HEK293 (cell line): ENCODE measurements around the gene TIMP2.

Experiments
- KLF7 ChIP-seq: fragments of 450-650 bp; formaldehyde crosslinking; IDR thresholded peaks from 2 replicates; pipeline ENCODE4 v1.5.1; 2016; ENCODE audit warnings: missing biosample characterization, missing genetic modification characterization, borderline replicate concordance
- REPIN1 ChIP-seq: fragments of 450-650 bp; formaldehyde crosslinking; IDR thresholded peaks from 2 replicates; pipeline ENCODE4 v1.5.1; 2017; ENCODE audit warnings: missing biosample characterization, missing genetic modification characterization, low read depth
- ZBTB10 ChIP-seq: fragments of 450-650 bp; formaldehyde crosslinking; IDR thresholded peaks from 2 replicates; pipeline ENCODE4 v1.5.1; 2016; ENCODE audit warnings: missing biosample characterization, missing genetic modification characterization
- ZBTB11 ChIP-seq: fragments of 450-650 bp; formaldehyde crosslinking; conservative IDR thresholded peaks from 2 replicates; pipeline ENCODE4 v1.5.1; 2016; ENCODE audit warnings: low read depth, missing biosample characterization, missing genetic modification characterization
- ZBTB21 ChIP-seq: fragments of 450-650 bp; formaldehyde crosslinking; IDR thresholded peaks from 2 replicates; pipeline ENCODE4 v1.5.1; 2017; ENCODE audit warnings: missing biosample characterization, missing genetic modification characterization
- ZFHX2 ChIP-seq: fragments of 450-650 bp; formaldehyde crosslinking; conservative IDR thresholded peaks from 2 replicates; pipeline ENCODE4 v1.5.1; 2016; ENCODE audit warnings: missing biosample characterization, missing genetic modification characterization
- ZFP69B ChIP-seq: fragments of 450-650 bp; formaldehyde crosslinking; IDR thresholded peaks from 2 replicates; pipeline ENCODE4 v1.5.1; 2016; ENCODE audit warnings: missing biosample characterization, missing genetic modification characterization
- ZNF132 ChIP-seq: fragments of 450-650 bp; formaldehyde crosslinking; IDR thresholded peaks from 2 replicates; pipeline ENCODE4 v1.5.1; 2017; ENCODE audit warnings: missing biosample characterization, missing genetic modification characterization, borderline replicate concordance
- ZNF140 ChIP-seq: fragments of 450-650 bp; formaldehyde crosslinking; IDR thresholded peaks from 2 replicates; pipeline ENCODE4 v1.5.1; 2016; ENCODE audit warnings: missing biosample characterization, missing genetic modification characterization
- ZNF148 ChIP-seq: fragments of 450-650 bp; formaldehyde crosslinking; IDR thresholded peaks from 2 replicates; pipeline ENCODE4 v1.5.0; 2017; ENCODE audit warnings: missing biosample characterization, missing genetic modification characterization, borderline replicate concordance
- ZNF184 ChIP-seq: fragments of 450-650 bp; IDR thresholded peaks from 2 replicates; pipeline ENCODE4 v1.5.1; 2018; ENCODE audit warnings: missing biosample characterization, mild to moderate bottlenecking, missing genetic modification characterization
- ZNF211 ChIP-seq: fragments of 450-650 bp; formaldehyde crosslinking; IDR thresholded peaks from 2 replicates; pipeline ENCODE4 v1.5.1; 2016; ENCODE audit warnings: low read depth, missing biosample characterization, missing genetic modification characterization
- ZNF221 ChIP-seq: fragments of 450-650 bp; formaldehyde crosslinking; IDR thresholded peaks from 2 replicates; pipeline ENCODE4 v1.5.1; 2017; ENCODE audit warnings: missing biosample characterization, missing genetic modification characterization, borderline replicate concordance
- ZNF266 ChIP-seq: fragments of 450-650 bp; formaldehyde crosslinking; IDR thresholded peaks from 2 replicates; pipeline ENCODE4 v1.5.1; 2016; ENCODE audit warnings: missing biosample characterization, missing genetic modification characterization, low read depth
- ZNF311 ChIP-seq: fragments of 450-650 bp; formaldehyde crosslinking; IDR thresholded peaks from 2 replicates; pipeline ENCODE4 v1.5.1; 2017; ENCODE audit warnings: missing biosample characterization, missing genetic modification characterization, borderline replicate concordance
- ZNF37A ChIP-seq: fragments of 450-650 bp; IDR thresholded peaks from 2 replicates; pipeline ENCODE4 v1.5.1; 2018; ENCODE audit warnings: missing biosample characterization, missing genetic modification characterization
- ZNF433 ChIP-seq: fragments of 450-650 bp; formaldehyde crosslinking; IDR thresholded peaks from 2 replicates; pipeline ENCODE4 v1.5.1; 2016; ENCODE audit warnings: missing biosample characterization, missing genetic modification characterization, low read depth
- ZNF530 ChIP-seq: fragments of 450-650 bp; formaldehyde crosslinking; IDR thresholded peaks from 2 replicates; pipeline ENCODE4 v1.5.1; 2016; ENCODE audit warnings: low read depth, missing biosample characterization, missing genetic modification characterization
- ZNF555 ChIP-seq: fragments of 450-650 bp; formaldehyde crosslinking; conservative IDR thresholded peaks from 2 replicates; pipeline ENCODE4 v1.5.1; 2017; ENCODE audit warnings: missing biosample characterization, mild to moderate bottlenecking, missing genetic modification characterization, inconsistent platforms
- ZNF561 ChIP-seq: fragments of 450-650 bp; IDR thresholded peaks from 2 replicates; pipeline ENCODE4 v1.5.1; 2018; ENCODE audit warnings: missing biosample characterization, missing genetic modification characterization, borderline replicate concordance
- ZNF621 ChIP-seq: fragments of 450-650 bp; formaldehyde crosslinking; IDR thresholded peaks from 2 replicates; pipeline ENCODE4 v1.5.1; 2017; ENCODE audit warnings: missing biosample characterization, missing genetic modification characterization
- ZNF654 ChIP-seq: fragments of 450-650 bp; formaldehyde crosslinking; IDR thresholded peaks from 2 replicates; pipeline ENCODE4 v1.5.1; 2016; ENCODE audit warnings: low read depth, missing biosample characterization, missing genetic modification characterization
- ZNF658 ChIP-seq: fragments of 450-650 bp; formaldehyde crosslinking; IDR thresholded peaks from 2 replicates; pipeline ENCODE4; 2016; ENCODE audit warnings: missing biosample characterization, missing genetic modification characterization
- ZNF707 ChIP-seq: fragments of 450-650 bp; formaldehyde crosslinking; IDR thresholded peaks from 2 replicates; pipeline ENCODE4 v1.5.1; 2016; ENCODE audit warnings: missing biosample characterization, missing genetic modification characterization
- ZNF768 ChIP-seq: fragments of 450-650 bp; formaldehyde crosslinking; IDR thresholded peaks from 2 replicates; pipeline ENCODE4 v1.5.1; 2018; ENCODE audit warnings: missing biosample characterization, mild to moderate bottlenecking, missing genetic modification characterization
- ZNF792 ChIP-seq: fragments of 450-650 bp; formaldehyde crosslinking; IDR thresholded peaks from 2 replicates; pipeline ENCODE4 v1.5.1; 2016; ENCODE audit warnings: missing biosample characterization, missing genetic modification characterization
- ZNF843 ChIP-seq: fragments of 450-650 bp; formaldehyde crosslinking; IDR thresholded peaks from 2 replicates; pipeline ENCODE4 v1.5.1; 2016; ENCODE audit warnings: missing biosample characterization, missing genetic modification characterization
- TF ChIP-seq, protein P1 (sequence below): fragments of 450-650 bp; formaldehyde crosslinking; IDR thresholded peaks from 2 replicates; pipeline ENCODE4 v1.5.1; 2016; ENCODE audit warnings: missing biosample characterization, missing genetic modification characterization, low read depth

The TIMP2 gene

DNA sequence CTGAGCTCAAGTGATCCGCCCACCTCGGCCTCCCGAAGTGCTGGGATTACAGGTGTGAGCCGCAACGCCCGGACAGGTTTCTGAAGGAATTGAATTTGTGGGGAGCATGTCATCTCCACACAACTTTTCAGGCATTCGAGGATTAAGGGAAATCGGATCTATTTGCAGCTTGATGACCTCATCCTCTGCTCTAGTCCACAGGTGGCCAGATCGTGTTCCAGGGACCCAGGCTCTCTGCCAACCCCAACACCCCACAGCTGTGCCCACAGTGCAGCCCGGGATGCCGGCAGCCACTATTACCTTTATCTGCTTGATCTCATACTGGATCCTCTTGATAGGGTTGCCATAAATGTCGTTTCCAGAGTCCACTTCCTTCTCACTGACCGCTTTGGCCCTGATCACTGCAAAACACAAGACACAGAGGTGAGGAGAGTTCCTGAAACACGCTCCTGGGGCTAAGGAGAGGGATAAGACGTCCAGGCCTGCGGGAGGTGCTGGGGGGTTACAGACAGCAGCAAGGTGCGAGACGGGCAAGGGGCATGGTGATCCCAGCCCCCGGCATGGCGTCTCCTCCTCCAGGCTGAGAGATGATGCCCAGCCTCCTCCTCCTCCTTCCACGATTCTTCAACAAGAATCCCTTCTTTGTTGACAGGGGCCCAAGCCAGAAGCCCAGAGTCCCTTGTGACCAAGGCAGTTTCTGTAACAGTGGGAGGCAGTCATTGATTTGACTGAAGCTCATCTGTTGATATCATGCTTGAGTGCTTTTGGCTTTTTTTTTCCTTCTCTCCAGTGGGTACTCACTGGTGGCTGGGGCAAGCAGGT lies 51.5 kb downstream of the TIMP2 start (continued):
- TF ChIP-seq ZBTB10 (tag by site-specific recombination), result no peak
- no peak for TF ChIP-seq ZNF658 (tag by site-specific recombination)
- no peak for TF ChIP-seq ZNF148 (tag by site-specific recombination)
- no peak for TF ChIP-seq ZNF311 (tag by site-specific recombination)
- TF ChIP-seq ZNF561 (tag by site-specific recombination), result no peak
- TF ChIP-seq ZNF555, result no peak
- no peak for TF ChIP-seq ZNF132 (tag by site-specific recombination)
- TF ChIP-seq ZNF184, result no peak
- peak; percentile 76; the same call in 1 of the 2 replicates for TF ChIP-seq ZBTB21
- TF ChIP-seq ZFP69B (tag by site-specific recombination), result peak; percentile 72; the same call in 1 of the 2 replicates
- no peak for TF ChIP-seq ZBTB11
- no peak for TF ChIP-seq ZNF211 (tag by site-specific recombination)
- TF ChIP-seq ZNF433, result no peak
- no peak for TF ChIP-seq ZNF621 (tag by site-specific recombination)
- TF ChIP-seq ZNF707 (tag by site-specific recombination), result no peak
- TF ChIP-seq ZNF792, result no peak
- TF ChIP-seq ZNF530 (tag by site-specific recombination), result no peak
- no peak for TF ChIP-seq KLF7 (tag by site-specific recombination)
- TF ChIP-seq ZNF654, result no peak
- TF ChIP-seq ZNF37A (tag by site-specific recombination), result no peak
- no peak for TF ChIP-seq ZNF221 (tag by site-specific recombination)
- TF ChIP-seq ZNF266 (tag by site-specific recombination), result no peak
- TF ChIP-seq, protein P1, sequence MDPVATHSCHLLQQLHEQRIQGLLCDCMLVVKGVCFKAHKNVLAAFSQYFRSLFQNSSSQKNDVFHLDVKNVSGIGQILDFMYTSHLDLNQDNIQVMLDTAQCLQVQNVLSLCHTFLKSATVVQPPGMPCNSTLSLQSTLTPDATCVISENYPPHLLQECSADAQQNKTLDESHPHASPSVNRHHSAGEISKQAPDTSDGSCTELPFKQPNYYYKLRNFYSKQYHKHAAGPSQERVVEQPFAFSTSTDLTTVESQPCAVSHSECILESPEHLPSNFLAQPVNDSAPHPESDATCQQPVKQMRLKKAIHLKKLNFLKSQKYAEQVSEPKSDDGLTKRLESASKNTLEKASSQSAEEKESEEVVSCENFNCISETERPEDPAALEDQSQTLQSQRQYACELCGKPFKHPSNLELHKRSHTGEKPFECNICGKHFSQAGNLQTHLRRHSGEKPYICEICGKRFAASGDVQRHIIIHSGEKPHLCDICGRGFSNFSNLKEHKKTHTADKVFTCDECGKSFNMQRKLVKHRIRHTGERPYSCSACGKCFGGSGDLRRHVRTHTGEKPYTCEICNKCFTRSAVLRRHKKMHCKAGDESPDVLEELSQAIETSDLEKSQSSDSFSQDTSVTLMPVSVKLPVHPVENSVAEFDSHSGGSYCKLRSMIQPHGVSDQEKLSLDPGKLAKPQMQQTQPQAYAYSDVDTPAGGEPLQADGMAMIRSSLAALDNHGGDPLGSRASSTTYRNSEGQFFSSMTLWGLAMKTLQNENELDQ (tag by site-specific recombination), result no peak
- peak; percentile 31 for TF ChIP-seq ZFHX2 (tag by site-specific recombination)
- no peak for TF ChIP-seq ZNF768 (tag by site-specific recombination)
- TF ChIP-seq ZNF843 (tag by site-specific recombination), result peak; percentile 80; the same call in 1 of the 2 replicates
- no peak for TF ChIP-seq REPIN1 (tag by site-specific recombination)
- no peak for TF ChIP-seq ZNF140 (tag by site-specific recombination)
